Ascending aorta (tissue), 2 donors: ENCODE measurements around the gene MPPED1. TPM values are rescaled to one million over a fixed set of nuclear protein-coding genes. Genes with fewer than 3 reads are reported as not detected.

ENCODE experiments used
- DNase-seq, 2 donors: peaks; one replicate each; pipeline ENCODE4 v3.0.0-alpha.2; 2019; ENCODE audit warnings: low spot score in 2 of 2
- H3K27ac ChIP-seq, 2 donors: fragments of 200-600 bp; sonication (generic); one replicate each; pipeline ENCODE4 v1.5.1; 2016 to 2017; ENCODE audit warnings: mild to moderate bottlenecking in 1 of 2
- H3K27me3 ChIP-seq: fragments of 200-600 bp; sonication (generic); one replicate; pipeline ENCODE4 v1.5.1; 2017
- H3K36me3 ChIP-seq, 2 donors: fragments of 200-600 bp; sonication (generic); one replicate each; pipeline ENCODE4 v1.5.1; 2016
- H3K4me1 ChIP-seq, 2 donors: fragments of 200-600 bp; sonication (generic); one replicate each; pipeline ENCODE4 v1.5.1; 2016 to 2017; ENCODE audit warnings: mild to moderate bottlenecking in 1 of 2
- H3K4me3 ChIP-seq, 2 donors: fragments of 200-600 bp; sonication (generic); one replicate each; pipeline ENCODE4 v1.5.1; 2016 to 2017; ENCODE audit warnings: mild to moderate bottlenecking in 1 of 2
- H3K9me3 ChIP-seq, 2 donors: fragments of 200-600 bp; sonication (generic); one replicate each; pipeline ENCODE4 v1.5.1; 2016
- CTCF ChIP-seq, 3 experiments: fragments of 200-600 bp in 2 of 3; fragments of 450-650 bp in 1 of 3; sonication (generic) in 2 of 3; IDR thresholded peaks; one replicate each; pipeline ENCODE4 v1.5.1; 2016 to 2019; ENCODE audit warnings: antibody characterized with exemption in 3 of 3, mild to moderate bottlenecking in 1 of 3, moderate library complexity in 1 of 3
- intact Hi-C: fragments of 100-400 bp; cut with DNase I; formaldehyde crosslinking; loops from one replicate; pipeline ENCODE4 v1.15.1; 2023
- total RNA-seq: library from RNA; depleted of rRNA; stranded (reverse); fragments of >200 nt; gene quantifications from one replicate; pipeline ENCODE4 v1.1.0, GENCODE V29; 2016

The MPPED1 gene
- total RNA-seq, 1 donor from 2014 or later: not detected

GRCh38 chr22:43510281-43511070 is 98.7 kb downstream of the MPPED1 start:
- intact Hi-C loops: no loop called here

GRCh38 chr22:43511276-43511910 is 99.6 kb downstream of the MPPED1 start:
- no peak overlapping the region for H3K27ac ChIP-seq
- intact Hi-C loops: no loop called here
- H3K4me1 ChIP-seq: no peaks in the 10 kb centered on the region
- DNase-seq: no peak
- H3K9me3 ChIP-seq: no peaks in the 10 kb centered on the region
- no peak for TF ChIP-seq CTCF (IDR thresholded peaks at IDR 0.05)
- no peaks in the 10 kb centered on the region for H3K27me3 ChIP-seq
- H3K36me3 ChIP-seq: no peaks in the 10 kb centered on the region
- H3K4me3 ChIP-seq: no peak overlapping the region

More at GRCh38 chr22:43510281-43511070, 98.7 kb downstream of the MPPED1 start:
- H3K36me3 ChIP-seq: no peaks in the 10 kb centered on the region
- DNase-seq: no peak
- H3K27me3 ChIP-seq: no peaks in the 10 kb centered on the region
- no peaks in the 10 kb centered on the region for H3K9me3 ChIP-seq
- no peak overlapping the region for H3K4me3 ChIP-seq
- H3K4me1 ChIP-seq: no peaks in the 10 kb centered on the region
- no peak overlapping the region for H3K27ac ChIP-seq
- TF ChIP-seq CTCF (IDR thresholded peaks at IDR 0.05): no peak

GRCh38 chr22:43512279-43512678 is 100.5 kb downstream of the MPPED1 start:
- H3K36me3 ChIP-seq: no peaks in the 10 kb centered on the region
- intact Hi-C loops: no loop called here
- DNase-seq: no peak
- no peak for TF ChIP-seq CTCF (IDR thresholded peaks at IDR 0.05)
- no peaks in the 10 kb centered on the region for H3K27me3 ChIP-seq
- no peaks in the 10 kb centered on the region for H3K9me3 ChIP-seq
- H3K4me1 ChIP-seq: no peaks in the 10 kb centered on the region
- H3K4me3 ChIP-seq: no peak overlapping the region
- no peak overlapping the region for H3K27ac ChIP-seq

- H3K9me3 ChIP-seq: no peaks in the 10 kb centered on the region
- H3K4me3 ChIP-seq: no peak overlapping the region
- intact Hi-C loops: no loop called here
- no peaks in the 10 kb centered on the region for H3K4me1 ChIP-seq
- DNase-seq: no peak
- no peaks in the 10 kb centered on the region for H3K36me3 ChIP-seq
- H3K27ac ChIP-seq: no peak overlapping the region
- TF ChIP-seq CTCF (IDR thresholded peaks at IDR 0.05): no peak
- no peaks in the 10 kb centered on the region for H3K27me3 ChIP-seq
These were observed 102.8 kb downstream of the MPPED1 start for GRCh38 chr22:43514476-43515157.

GRCh38 chr22:43515411-43515810 is 103.6 kb downstream of the MPPED1 start:
- H3K27me3 ChIP-seq: no peaks in the 10 kb centered on the region
- H3K4me1 ChIP-seq: no peaks in the 10 kb centered on the region
- TF ChIP-seq CTCF (IDR thresholded peaks at IDR 0.05): no peak
- no peak overlapping the region for H3K4me3 ChIP-seq
- intact Hi-C loops: no loop called here
- H3K9me3 ChIP-seq: no peaks in the 10 kb centered on the region
- DNase-seq: no peak
- H3K27ac ChIP-seq: no peak overlapping the region
- no peaks in the 10 kb centered on the region for H3K36me3 ChIP-seq
